Occipital lobe (tissue), 2 donors: Measurements from ENCODE around the gene RPH3AL. TPM values are rescaled to one million over a fixed set of nuclear protein-coding genes. Genes with fewer than 3 reads are reported as not detected.
"Not testable (repeated sequence)": the region's sequence is repeated elsewhere in the genome, so short reads cannot be mapped to it uniquely, and the experiment has no call there.

Experiments
- DNase-seq: peaks from one replicate; lab custom pipeline; 2025; lab: John Stamatoyannopoulos, UW
- total RNA-seq: library from RNA; depleted of rRNA; stranded (reverse); fragments of >200 nt; gene quantifications from one replicate; pipeline ENCODE4 v1.2.3, GENCODE V29; 2014

Gene RPH3AL
- total RNA-seq, 1 donor from 2014 or later, result 1.1 TPM

DNA sequence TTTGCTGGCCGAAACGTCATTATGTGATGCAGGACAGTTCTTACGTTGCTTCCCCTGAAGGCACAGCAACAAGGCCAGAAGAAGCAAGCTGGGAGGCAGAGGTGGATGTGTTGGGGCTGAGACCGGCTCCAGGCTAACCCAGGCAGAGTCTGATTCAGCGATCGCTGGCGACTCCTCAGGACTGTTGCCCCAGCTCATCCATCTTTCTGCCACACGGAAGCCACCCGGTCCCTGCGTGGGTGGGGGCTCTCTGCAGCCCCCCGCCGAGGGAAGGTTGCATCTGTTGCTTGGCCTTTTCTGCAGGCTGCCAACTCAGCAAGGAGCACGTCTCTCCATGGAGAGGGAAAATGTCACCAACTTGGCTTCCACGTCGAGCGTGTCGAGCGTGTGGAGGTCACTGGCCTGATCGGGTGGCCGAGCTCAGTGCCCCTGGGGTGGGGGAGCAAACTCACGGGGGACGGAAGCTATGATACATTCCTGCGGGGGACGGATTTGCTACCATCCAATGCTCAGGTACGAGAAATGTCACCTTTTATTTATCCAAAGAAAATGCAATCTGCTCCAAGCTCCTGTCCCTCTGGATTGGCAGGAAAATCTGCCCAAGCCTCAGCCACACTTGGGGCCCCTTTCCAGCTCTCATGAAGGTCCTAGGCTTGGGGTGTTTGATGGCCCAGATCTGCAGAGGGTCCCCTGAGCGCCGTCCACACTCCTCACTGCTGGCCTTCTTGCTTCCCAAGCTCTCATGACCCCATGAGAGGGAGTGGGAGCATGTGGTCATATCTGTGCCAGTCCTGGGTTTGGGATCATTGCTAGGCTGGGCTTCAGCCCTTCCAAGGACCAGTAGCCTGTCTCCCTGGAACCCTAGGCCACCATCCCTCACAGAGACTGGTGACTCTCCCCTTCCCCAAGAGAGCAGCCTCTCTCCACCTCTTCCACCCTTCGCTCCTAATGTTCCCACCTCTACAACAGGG, 69.4 kb downstream of the RPH3AL start:
- no peak for DNase-seq

DNA sequence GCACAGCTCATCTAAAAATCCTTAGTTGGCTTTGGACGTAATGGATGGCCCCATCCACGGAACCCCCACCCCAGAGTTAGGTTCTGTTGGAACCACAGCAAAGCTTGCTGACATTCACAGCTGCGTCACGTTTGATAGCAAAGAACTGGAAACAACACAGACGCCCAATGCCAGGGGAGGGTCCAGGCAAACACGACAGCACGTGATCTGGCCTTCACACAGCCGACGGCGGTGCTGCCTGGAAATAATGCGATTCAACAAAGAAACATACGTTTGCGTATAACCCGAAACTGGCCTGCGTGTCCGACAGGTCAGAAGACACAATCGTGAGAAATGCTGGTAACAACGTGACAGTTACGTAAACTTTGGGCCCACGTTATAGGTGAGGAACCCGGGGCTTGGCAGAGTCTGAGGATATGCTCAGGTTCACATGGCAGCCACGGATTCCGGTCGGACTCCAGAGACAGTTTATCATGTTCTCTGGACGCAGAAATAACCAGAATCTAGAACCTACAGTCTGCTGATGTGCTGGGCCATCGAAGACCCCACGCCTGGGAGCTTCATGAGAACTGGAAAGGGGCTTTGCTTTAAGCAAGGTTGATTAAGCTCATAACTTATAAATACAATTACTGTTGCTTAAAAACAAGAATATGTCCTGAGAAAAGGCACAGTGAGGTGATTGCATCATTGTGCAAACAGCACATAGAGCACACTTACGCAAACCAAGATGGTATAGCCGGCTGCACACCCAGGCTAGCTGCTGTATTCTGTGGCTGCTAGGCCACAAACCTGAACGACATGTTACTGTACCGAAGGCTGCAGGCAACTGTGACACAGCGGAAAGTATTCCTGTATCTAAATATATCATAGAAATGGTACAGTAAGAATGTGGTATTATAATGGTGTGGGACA, 70.4 kb downstream of the RPH3AL start:
- DNase-seq, result no peak

DNA sequence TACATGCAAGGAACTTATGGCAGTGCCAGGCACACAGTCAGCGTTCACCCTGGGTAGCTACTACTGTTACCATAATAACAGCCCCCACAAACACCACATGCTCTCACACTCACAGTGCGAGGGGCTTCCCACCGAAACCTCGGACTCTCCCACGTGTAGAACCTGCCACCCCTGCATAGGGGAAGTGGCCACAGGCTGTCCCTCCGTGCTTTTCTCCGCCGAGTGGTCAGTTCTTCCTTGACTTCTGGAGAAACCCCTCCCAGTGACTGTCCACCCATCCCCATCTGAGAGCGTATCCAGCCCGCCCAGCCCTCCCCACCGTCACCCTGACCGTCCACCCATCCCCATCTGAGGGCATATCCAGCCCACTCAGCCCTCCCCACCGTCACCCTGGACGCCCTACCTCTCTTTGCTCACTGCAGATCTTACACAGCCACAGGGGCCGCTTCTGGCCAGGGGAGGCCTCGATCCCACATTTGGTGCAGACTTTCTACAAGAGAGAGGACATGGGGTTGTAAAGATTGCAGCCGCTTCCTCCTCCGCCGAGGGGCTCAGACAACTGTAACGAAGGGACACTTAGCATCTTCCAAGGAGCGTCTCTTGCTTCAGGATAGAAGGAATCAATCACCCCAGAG, 71.1 kb downstream of the RPH3AL start:
- no peak for DNase-seq

DNA sequence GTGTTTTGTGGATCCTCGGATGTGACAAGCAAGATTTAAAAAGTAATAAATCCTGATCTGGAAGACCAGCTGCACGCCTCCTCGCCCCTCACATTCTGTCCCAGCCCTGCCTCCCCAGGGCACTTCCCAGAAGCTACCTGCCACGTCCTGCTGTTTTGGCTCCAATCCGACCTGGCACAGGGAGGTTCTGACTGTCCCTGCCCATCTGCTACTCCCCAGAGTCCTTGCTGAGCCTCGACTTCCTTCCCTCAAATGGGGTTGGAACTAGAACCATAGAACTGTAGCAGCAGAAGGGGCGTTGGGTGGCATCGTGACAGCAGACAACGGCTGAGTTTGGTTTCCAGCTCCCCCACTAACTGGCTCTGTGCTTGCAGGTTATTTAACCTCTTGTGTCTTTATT, 71.7 kb downstream of the RPH3AL start:
- no peak for DNase-seq

- DNase-seq, result no peak
Observed at GRCh38 chr17:280216-280615, 72.4 kb downstream of the RPH3AL start.

- DNase-seq, result no peak
Observed at GRCh38 chr17:279776-280175, 72.8 kb downstream of the RPH3AL start.

GRCh38 chr17:279331-279730, 73.3 kb downstream of the RPH3AL start:
- DNase-seq, result no peak

DNA sequence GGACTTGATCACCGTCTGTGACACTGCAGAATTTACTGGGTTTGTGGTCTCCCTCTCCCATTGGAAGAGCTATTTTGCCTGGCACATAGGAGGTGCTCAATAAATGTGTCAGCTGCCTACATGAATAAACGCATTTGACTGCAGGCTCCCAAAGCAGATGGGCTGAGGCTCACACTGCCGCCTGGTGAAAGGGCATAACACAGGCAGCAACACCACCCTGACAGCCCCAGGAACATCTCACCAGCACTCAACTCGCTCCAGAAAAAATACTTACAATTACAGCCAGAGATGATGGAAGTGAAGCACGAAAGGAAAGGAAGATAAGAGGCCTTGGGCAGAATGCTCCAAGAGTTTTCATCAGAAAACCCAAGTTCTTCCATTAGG, 73.9 kb downstream of the RPH3AL start:
- no peak for DNase-seq

- no peak for DNase-seq
Observed at GRCh38 chr17:278055-278675, 74.4 kb downstream of the RPH3AL start.

DNA sequence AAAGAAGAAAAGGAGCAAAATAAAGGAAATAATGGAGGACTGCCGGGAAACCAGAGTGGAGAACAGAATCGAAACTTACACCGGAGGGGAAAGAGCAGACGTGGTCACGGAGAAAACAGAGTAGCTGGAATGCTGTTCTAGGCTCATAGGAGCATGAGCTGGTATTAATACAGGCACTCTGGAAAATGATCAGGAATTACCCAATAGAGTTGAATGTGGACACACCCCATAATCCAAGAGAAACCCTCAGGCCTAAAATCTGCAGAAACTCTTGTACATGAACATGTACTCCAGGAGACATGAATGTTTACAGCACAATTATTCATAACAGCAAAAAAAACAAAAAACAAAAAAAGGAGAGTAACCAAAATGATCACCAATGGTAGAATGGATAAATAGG, 77.7 kb downstream of the RPH3AL start:
- DNase-seq, result no peak

DNA sequence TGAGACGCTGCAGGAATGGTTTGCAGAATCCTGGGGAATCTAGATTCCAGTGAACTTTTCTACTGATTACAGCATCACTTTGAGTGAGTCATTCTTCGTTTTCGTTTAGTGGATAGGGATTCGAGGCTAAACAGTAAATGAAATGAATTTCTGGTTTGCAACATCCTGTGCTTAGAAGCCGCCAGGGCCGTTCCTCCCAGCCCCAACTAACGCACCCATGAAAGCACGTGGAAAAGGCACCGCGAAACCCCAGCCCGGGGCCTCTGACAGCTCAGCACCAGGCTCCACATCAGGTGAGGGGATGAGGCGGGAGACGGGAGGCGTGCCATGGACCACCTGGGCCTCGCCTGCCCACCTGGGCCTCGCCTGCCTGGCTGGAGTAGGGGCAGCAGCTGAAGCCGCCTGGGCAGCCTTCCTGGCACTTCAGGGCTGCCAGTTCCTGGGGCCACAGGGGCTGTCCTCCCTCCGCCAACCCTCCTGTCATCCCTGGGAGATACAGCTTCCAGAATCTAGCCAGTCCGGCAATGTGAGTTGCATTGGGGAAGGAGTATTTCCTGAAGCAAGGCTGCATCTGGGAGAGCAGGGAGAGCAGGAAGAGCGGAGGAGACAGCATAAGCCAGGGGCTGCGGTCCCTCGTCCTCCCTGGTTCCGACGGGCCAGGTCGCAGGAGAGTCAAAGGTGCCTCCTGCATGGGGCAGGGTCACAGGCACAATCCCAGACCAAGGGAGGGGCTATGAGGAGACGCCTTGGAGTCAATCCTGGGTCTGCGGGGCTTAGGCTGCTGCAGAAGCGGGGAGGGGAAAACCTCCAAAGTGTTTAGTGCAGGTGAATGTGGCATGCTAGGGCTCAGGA, 78.4 kb downstream of the RPH3AL start:
- no peak for DNase-seq

GRCh38 chr17:272856-273255, 79.8 kb downstream of the RPH3AL start:
- DNase-seq, result not testable (repeated sequence)

- DNase-seq, result not testable (repeated sequence)
Observed at GRCh38 chr17:271928-272623, 80.5 kb downstream of the RPH3AL start.

GRCh38 chr17:269616-270514, 82.7 kb downstream of the RPH3AL start:
- DNase-seq, result peak; percentile 23

- no peak for DNase-seq
Observed at GRCh38 chr17:266701-267667, 85.6 kb downstream of the RPH3AL start.

- no peak for DNase-seq
Observed at GRCh38 chr17:266219-266618, 86.4 kb downstream of the RPH3AL start.

DNA sequence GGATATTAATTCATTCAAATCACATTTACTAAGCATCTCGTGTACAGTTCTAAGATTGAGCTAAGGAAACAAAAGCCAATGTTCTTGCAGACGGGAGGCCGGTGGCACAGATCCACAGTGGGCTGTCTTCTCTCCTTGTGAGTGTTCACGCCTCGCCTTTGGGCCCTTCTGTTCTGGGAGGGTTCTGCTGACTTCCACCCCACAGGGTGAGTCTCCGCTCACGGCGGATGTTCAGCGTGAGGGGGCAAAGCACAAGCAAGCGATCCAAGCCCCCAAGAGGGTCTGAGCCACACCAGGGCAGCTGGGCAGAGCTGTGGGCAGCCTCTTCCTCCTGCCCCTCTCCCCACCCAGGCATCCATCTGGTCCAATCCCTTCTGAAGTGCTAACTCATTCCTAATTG, 86.9 kb downstream of the RPH3AL start:
- no peak for DNase-seq
